Measurements from ENCODE around the gene MXD3. TPM values are rescaled to one million over a fixed set of nuclear protein-coding genes. Genes with fewer than 3 reads are reported as not detected.

Gene MXD3
- total and polyA plus RNA-seq, 12 donors, result 0.16 to 42.6 (median 3.6) TPM

DNA sequence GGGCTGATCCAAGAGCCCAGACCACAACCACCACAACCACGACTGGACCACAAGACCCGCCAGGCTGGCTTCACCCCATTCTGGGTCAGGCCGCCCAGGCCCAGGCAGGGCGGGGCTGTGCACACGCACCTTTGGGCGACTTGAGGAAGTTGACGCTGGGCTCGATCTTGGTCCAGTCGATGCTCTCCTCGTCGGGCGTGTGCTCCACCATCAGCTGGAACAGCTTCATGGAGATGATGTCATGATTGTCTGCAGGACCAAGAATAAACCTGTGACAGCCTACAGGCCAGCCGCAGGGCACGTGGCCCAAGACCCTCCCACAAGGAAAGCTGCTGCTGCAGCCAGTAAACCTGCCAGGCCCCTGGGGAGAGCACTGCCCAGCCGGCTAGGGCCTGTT is 22.5 kb upstream of the MXD3 start:
- intact Hi-C loops (cut with DNase I), result no loop called here
- TF ChIP-seq CTCF (IDR thresholded peaks at IDR 0.05) (no peak), POLR2A (IDR thresholded peaks at IDR 0.05) (no peak)
- no peak overlapping the region for H3K4me3 ChIP-seq
- WGBS, 4 donors, result 86 to 92% (median 88%) methylated on average over 3 to 15 of the region's 15 CpGs
- no peak for DNase-seq
- peaks cover 0 to 88% of the 10 kb centered on the region in 2 donors for H3K36me3 ChIP-seq (replicated peaks in 1 of 2)
- H3K4me1 ChIP-seq (replicated peaks in 1 of 2), result no peaks in the 10 kb centered on the region
- H3K27ac ChIP-seq, result no peak overlapping the region
- H3K27me3 ChIP-seq, result no peaks in the 10 kb centered on the region
- no peaks in the 10 kb centered on the region for H3K9me3 ChIP-seq (replicated peaks in 1 of 3)

GRCh38 chr5:177333420-177334154 is 21.9 kb upstream of the MXD3 start:
- intact Hi-C loops (cut with DNase I), result no loop called here
- H3K4me3 ChIP-seq, result no peak overlapping the region
- WGBS, 4 donors, result 89 to 95% (median 90%) methylated on average over 15 to 16 of the region's 16 CpGs

DNA sequence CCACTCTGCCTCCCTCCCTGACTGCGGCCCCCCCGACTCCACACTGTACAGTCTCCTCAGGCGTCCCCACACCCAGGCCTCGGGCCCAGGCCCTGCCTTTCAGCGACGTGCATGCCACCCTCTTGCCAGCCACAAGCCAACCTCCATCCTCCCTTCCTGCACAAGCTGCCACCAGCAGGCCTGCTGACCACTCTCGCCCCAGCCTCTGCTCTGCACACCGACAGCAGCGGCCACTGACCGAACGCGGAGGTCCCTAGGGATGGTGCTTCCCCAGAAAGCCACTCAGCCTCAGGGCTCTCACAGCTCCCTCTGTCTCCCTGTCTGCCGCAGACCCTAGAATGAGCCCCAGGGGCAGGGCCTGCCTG is 21.2 kb upstream of the MXD3 start:
- TF ChIP-seq POLR2A (IDR thresholded peaks at IDR 0.05) (no peak), CTCF (IDR thresholded peaks at IDR 0.05) (no peak)
- DNase-seq, result no peak
- H3K4me1 ChIP-seq (replicated peaks in 1 of 2), result no peaks in the 10 kb centered on the region
- intact Hi-C loops (cut with DNase I), result no loop called here
- WGBS, 4 donors, result 87 to 95% (median 92%) methylated on average over 12 to 13 of the region's 13 CpGs
- H3K9me3 ChIP-seq (replicated peaks in 1 of 3), result no peaks in the 10 kb centered on the region
- H3K27ac ChIP-seq, result no peak overlapping the region
- no peaks in the 10 kb centered on the region for H3K27me3 ChIP-seq
- H3K36me3 ChIP-seq (replicated peaks in 1 of 2), result peaks cover 0 to 83% of the 10 kb centered on the region in 2 donors
- H3K4me3 ChIP-seq, result no peak overlapping the region

More at GRCh38 chr5:177333420-177334154, 21.9 kb upstream of the MXD3 start:
- TF ChIP-seq CTCF (IDR thresholded peaks at IDR 0.05) (no peak), POLR2A (IDR thresholded peaks at IDR 0.05) (no peak)
- Histone ChIP-seq H3K9me3 (replicated peaks in 1 of 3) (no peaks in the 10 kb centered on the region), H3K36me3 (replicated peaks in 1 of 2) (peaks cover 0 to 88% of the 10 kb centered on the region in 2 donors), H3K27ac (no peak overlapping the region), H3K27me3 (no peaks in the 10 kb centered on the region), H3K4me1 (replicated peaks in 1 of 2) (no peaks in the 10 kb centered on the region)
- no peak for DNase-seq

- no peak overlapping the region for H3K4me3 ChIP-seq
- WGBS, 4 donors, result 85 to 90% (median 87%) methylated on average over 22 to 35 of the region's 35 CpGs
- intact Hi-C loops (cut with DNase I), result no loop called here
- H3K4me1 ChIP-seq (replicated peaks in 1 of 2), result no peaks in the 10 kb centered on the region
- no peaks in the 10 kb centered on the region for H3K9me3 ChIP-seq (replicated peaks in 1 of 3)
- TF ChIP-seq CTCF (IDR thresholded peaks at IDR 0.05), result no peak
- TF ChIP-seq POLR2A (IDR thresholded peaks at IDR 0.05), result no peak
- H3K27me3 ChIP-seq, result no peaks in the 10 kb centered on the region
- no peak overlapping the region for H3K27ac ChIP-seq
- peaks cover 0 to 76% of the 10 kb centered on the region in 2 donors for H3K36me3 ChIP-seq (replicated peaks in 1 of 2)
- DNase-seq, result no peak
Measured at GRCh38 chr5:177332031-177332895, 20.6 kb upstream of the MXD3 start.

Measured in adrenal gland (tissue), 12 donors.